Keratinocyte (primary cell): ENCODE measurements around the gene TMEM225B. TPM values are rescaled to one million over a fixed set of nuclear protein-coding genes. Genes with fewer than 3 reads are reported as not detected.

Experiments
- DNase-seq: peaks from one replicate; pipeline ENCODE4 v3.0.0-alpha.2; 2011; ENCODE audit warnings: low read depth, missing footprints, low spot score
- FAIRE-seq: peaks from 2 replicates; lab custom pipeline; 2011; peaks lifted over from hg19 to GRCh38; lab: Jason Lieb, UNC
- H2AFZ ChIP-seq: 2 replicates; pipeline ENCODE4 v1.6.0; 2012; ENCODE audit warnings: low read length, control low read depth, inconsistent platforms; ENCODE audit not compliant: control insufficient read depth
- H3K27ac ChIP-seq: 2 replicates; pipeline ENCODE4 v1.5.1; 2011; ENCODE audit warnings: low read length; ENCODE audit not compliant: control insufficient read depth, insufficient read depth
- H3K27me3 ChIP-seq: 3 replicates; pipeline ENCODE4 v1.6.0; 2011; ENCODE audit warnings: low read length; ENCODE audit not compliant: control insufficient read depth, insufficient read depth; ENCODE audit errors: extremely low read depth
- H3K36me3 ChIP-seq, 2 experiments: 2 replicates in 1 of 2; 3 replicates in 1 of 2; pipeline ENCODE4 v1.5.1; 2011; ENCODE audit warnings: low read length in 2 of 2, mild to moderate bottlenecking in 1 of 2; ENCODE audit not compliant: control insufficient read depth in 2 of 2, insufficient read depth in 2 of 2; ENCODE audit errors: extremely low read depth in 1 of 2
- H3K4me1 ChIP-seq: 3 replicates; pipeline ENCODE4 v1.5.1; 2011; ENCODE audit warnings: low read length; ENCODE audit not compliant: control insufficient read depth, insufficient read depth; ENCODE audit errors: extremely low read depth
- H3K4me2 ChIP-seq: 3 replicates; pipeline ENCODE4 v1.6.0; 2011; ENCODE audit warnings: low read depth, low read length; ENCODE audit not compliant: control insufficient read depth, insufficient read depth; ENCODE audit errors: extremely low read depth
- H3K4me3 ChIP-seq, 3 experiments: fragments of 200-600 bp in 1 of 3; sonication (generic) in 1 of 3; 2 replicates in 2 of 3; 3 replicates in 1 of 3; pipeline ENCODE4 v1.5.1; 2011 to 2016; ENCODE audit warnings: low read length in 3 of 3, mild to moderate bottlenecking in 3 of 3, control low read depth in 2 of 3, inconsistent platforms in 1 of 3, low read depth in 1 of 3, mixed read lengths in 1 of 3, mixed run types in 1 of 3, moderate library complexity in 1 of 3; ENCODE audit not compliant: control insufficient read depth in 2 of 3, insufficient read depth in 2 of 3; ENCODE audit errors: extremely low read depth in 1 of 3
- H3K79me2 ChIP-seq: 2 replicates; pipeline ENCODE4 v1.6.0; 2012; ENCODE audit warnings: low read length; ENCODE audit not compliant: control insufficient read depth, insufficient read depth
- H3K9ac ChIP-seq: 3 replicates; pipeline ENCODE4 v1.6.0; 2011; ENCODE audit warnings: low read length; ENCODE audit not compliant: control insufficient read depth, insufficient read depth; ENCODE audit errors: extremely low read depth
- H3K9me1 ChIP-seq: 3 replicates; pipeline ENCODE4 v1.6.0; 2011; ENCODE audit warnings: low read length; ENCODE audit not compliant: control insufficient read depth, insufficient read depth; ENCODE audit errors: extremely low read depth
- H3K9me3 ChIP-seq: 2 replicates; pipeline ENCODE4 v1.5.1; 2012; ENCODE audit warnings: low read depth, low read length; ENCODE audit not compliant: control insufficient read depth
- H4K20me1 ChIP-seq: 3 replicates; pipeline ENCODE4 v1.6.0; 2011; ENCODE audit warnings: low read length; ENCODE audit not compliant: control insufficient read depth, insufficient read depth; ENCODE audit errors: extremely low read depth
- EZH2 ChIP-seq: IDR thresholded peaks from one replicate; pipeline ENCODE4 v1.6.1; 2012; ENCODE audit warnings: inconsistent platforms, mild to moderate bottlenecking, low read length, moderate library complexity
- dilution Hi-C: fragments of 300-500 bp; cut with MboI; formaldehyde crosslinking; loops from one replicate; pipeline ENCODE4 v1.7.0; 2020; ENCODE audit warnings: low sequenced_read_pairs; ENCODE audit not compliant: extremely low pct_ligation_motif_present
- polyA plus RNA-seq, 5 experiments: library from polyadenylated mRNA; depleted of rRNA in 3 of 5; stranded (reverse) in 3 of 5; stranded (forward) in 1 of 5; unstranded in 1 of 5; fragments of >200 nt; gene quantifications; 1 replicate in 1 of 5; 2 replicates in 3 of 5; 3 replicates in 1 of 5; pipeline versions ENCODE4 v1.2.1 to v1.2.3, GENCODE V29; 2011 to 2012; ENCODE audit warnings: missing spikeins in 2 of 5, low read depth in 1 of 5, low replicate concordance in 1 of 5
- TF ChIP-seq, protein P1 (sequence below), 3 experiments: IDR thresholded peaks in 1 of 3; conservative IDR thresholded peaks in 1 of 3; optimal IDR thresholded peaks in 1 of 3; 2 replicates in 2 of 3; 3 replicates in 1 of 3; pipeline versions ENCODE3 to v1.5.1; 2011; ENCODE audit warnings: low read length in 3 of 3, mild to moderate bottlenecking in 3 of 3, moderate library complexity in 2 of 3, control low read depth in 1 of 3, inconsistent platforms in 1 of 3; ENCODE audit not compliant: insufficient read depth in 2 of 3; ENCODE audit errors: extremely low read depth in 1 of 3

The TMEM225B gene
- polyA plus RNA-seq, 1 donor (not counting 4 experiments of a cell fraction or from before 2014, with no cell fraction given): 0.18 TPM

DNA sequence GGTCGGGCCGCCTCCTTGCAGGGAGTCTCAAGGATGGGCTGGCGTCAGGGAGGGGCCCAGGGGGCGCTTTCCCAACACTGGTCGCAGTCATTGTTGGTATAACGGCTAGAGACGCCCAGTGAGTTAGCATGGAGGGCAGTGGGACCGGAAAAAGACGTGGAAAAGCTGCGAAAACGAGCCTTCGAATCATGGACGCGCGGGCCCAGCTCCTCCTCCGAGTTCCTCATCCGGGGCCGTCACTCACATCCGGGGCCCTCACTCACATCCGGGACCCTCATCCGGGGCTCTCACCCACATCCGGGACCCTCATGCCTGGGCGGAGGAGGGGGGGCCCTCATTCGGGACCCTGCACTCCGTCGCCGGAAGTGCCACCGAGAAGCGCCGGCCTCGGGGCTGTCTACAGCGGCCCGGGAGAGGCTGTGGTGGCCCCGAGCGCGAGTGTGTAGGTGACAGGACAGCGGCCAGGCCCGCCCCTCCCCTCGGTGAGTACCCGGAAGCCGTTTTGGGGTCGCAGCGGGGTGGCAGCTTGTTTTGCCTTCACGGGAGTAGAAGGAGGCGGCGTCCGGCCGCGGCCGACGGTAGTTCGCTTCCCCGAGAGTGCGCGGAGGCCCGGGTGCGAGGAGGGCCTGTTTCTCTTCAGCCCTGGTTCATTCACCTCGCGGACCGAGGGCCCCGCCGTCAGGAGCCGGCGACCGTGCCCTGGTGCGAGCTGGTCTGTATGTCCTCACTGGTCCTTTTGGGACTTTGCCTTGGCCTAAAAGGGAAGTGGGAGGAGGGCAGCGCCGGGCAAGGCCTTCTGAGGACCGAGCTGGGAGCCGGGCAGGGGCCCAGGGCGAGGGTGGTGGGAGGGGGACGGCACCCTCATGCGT is 39.5 kb upstream of the TMEM225B start, which contains the start of gene ZNF655:
TSS of gene ZNF655 (plus strand) at position 337 of the 869 bp plus-strand sequence. CDS start 1,918 bp downstream, outside the sequence.
- no peaks in the 10 kb centered on the region for H3K9me1 ChIP-seq
- TF ChIP-seq EZH2: no peak
- TF ChIP-seq, protein P1, sequence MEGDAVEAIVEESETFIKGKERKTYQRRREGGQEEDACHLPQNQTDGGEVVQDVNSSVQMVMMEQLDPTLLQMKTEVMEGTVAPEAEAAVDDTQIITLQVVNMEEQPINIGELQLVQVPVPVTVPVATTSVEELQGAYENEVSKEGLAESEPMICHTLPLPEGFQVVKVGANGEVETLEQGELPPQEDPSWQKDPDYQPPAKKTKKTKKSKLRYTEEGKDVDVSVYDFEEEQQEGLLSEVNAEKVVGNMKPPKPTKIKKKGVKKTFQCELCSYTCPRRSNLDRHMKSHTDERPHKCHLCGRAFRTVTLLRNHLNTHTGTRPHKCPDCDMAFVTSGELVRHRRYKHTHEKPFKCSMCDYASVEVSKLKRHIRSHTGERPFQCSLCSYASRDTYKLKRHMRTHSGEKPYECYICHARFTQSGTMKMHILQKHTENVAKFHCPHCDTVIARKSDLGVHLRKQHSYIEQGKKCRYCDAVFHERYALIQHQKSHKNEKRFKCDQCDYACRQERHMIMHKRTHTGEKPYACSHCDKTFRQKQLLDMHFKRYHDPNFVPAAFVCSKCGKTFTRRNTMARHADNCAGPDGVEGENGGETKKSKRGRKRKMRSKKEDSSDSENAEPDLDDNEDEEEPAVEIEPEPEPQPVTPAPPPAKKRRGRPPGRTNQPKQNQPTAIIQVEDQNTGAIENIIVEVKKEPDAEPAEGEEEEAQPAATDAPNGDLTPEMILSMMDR (optimal IDR thresholded peaks at IDR 0.05 in 1 of 3, IDR thresholded peaks at IDR 0.05 in 1 of 3, conservative IDR thresholded peaks at IDR 0.05 in 1 of 3; ENCODE audit: extremely low read depth in 1 of 3, insufficient read depth in 2 of 3, low read length in 3 of 3): no peak
- H3K9ac ChIP-seq: peak within 1 kb of the TSS; percentile 98
- no peaks in the 10 kb centered on the region for H4K20me1 ChIP-seq
- DNase-seq (no peak), FAIRE-seq (no peak)
- no peaks in the 10 kb centered on the region for H3K9me3 ChIP-seq
- peaks cover 36% of the 10 kb centered on the region for H3K79me2 ChIP-seq
- peak within 1 kb of the TSS; percentile 94 for H2AFZ ChIP-seq
- H3K27ac ChIP-seq: peak within 1 kb of the TSS; percentile 92
- dilution Hi-C loops: no loop called here
- peak within 1 kb of the TSS; percentile 89 to 92 (median 91) for H3K4me3 ChIP-seq
- peak within 1 kb of the TSS; percentile 93 for H3K4me2 ChIP-seq
- peaks cover 6 to 32% of the 10 kb centered on the region in 2 experiments for H3K36me3 ChIP-seq
- peaks cover 47% of the 10 kb centered on the region for H3K4me1 ChIP-seq
- no peaks in the 10 kb centered on the region for H3K27me3 ChIP-seq

DNA sequence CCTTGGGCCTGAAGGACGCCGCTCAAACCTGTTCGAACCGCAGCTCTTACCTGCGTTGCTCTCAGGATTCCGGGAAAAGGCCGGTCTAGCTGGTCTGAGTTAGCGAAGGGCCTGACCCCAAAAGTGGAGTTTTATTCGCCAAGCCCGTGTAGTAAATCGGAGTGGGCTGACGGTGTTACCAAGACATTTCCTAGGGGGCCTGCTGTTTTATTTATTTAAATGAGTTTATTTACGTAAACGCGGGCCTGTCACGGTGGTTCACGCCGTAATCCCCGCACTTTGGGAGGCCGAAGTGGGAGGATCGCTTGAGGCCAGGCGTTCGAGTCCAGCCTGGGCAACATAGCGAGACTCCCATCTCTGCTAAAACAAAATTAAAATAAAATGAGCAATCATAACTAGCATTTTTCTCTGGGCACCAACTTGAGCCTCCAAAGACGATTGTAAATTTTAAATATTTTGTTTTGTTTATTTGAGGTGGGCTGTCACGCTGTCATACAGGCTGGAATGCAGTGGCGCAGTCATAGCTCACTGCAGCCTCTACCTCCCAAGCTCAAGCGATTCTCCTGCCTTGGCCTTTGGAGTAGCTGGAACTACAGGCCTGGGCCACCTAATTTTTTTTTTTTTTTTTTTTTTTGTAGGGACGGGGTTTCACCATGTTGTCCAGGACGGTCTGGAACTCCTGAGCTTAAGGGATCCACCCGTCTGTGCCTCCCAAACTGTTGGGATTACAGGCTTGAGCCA is 38.7 kb upstream of the TMEM225B start:
- Histone ChIP-seq H3K4me2 (peak overlapping the region; percentile 93), H3K79me2 (peaks cover 44% of the 10 kb centered on the region), H3K4me1 (peaks cover 55% of the 10 kb centered on the region), H3K36me3 (peaks cover 9 to 36% of the 10 kb centered on the region in 2 experiments), H3K9me3 (no peaks in the 10 kb centered on the region), H3K27me3 (no peaks in the 10 kb centered on the region), H3K27ac (peak overlapping the region; percentile 92), H2AFZ (no peak overlapping the region), H3K9ac (peak overlapping the region; percentile 98), H4K20me1 (no peaks in the 10 kb centered on the region), H3K4me3 (peak overlapping the region; percentile 89 to 92 (median 91)), H3K9me1 (no peaks in the 10 kb centered on the region)
- TF ChIP-seq, protein P1 (optimal IDR thresholded peaks at IDR 0.05 in 1 of 3, IDR thresholded peaks at IDR 0.05 in 1 of 3, conservative IDR thresholded peaks at IDR 0.05 in 1 of 3; ENCODE audit: extremely low read depth in 1 of 3, insufficient read depth in 2 of 3, low read length in 3 of 3): no peak
- TF ChIP-seq EZH2: no peak
- FAIRE-seq (no peak), DNase-seq (no peak)
- dilution Hi-C loops: no loop called here
